H9 (cell line): ENCODE results near the gene OR10P1. TPM values are rescaled to one million over a fixed set of nuclear protein-coding genes. Genes with fewer than 3 reads are reported as not detected.

Experiments used
- DNase-seq: peaks from one replicate; pipeline ENCODE4 v3.0.0-alpha.2; 2017
- H2AFZ ChIP-seq: one replicate; pipeline ENCODE4 v1.6.1; 2013; ENCODE audit warnings: mild to moderate bottlenecking, low read length, control low read depth, moderate library complexity
- H2AK5ac ChIP-seq: 2 replicates; pipeline ENCODE4 v1.6.1; 2013; ENCODE audit warnings: low read length, control low read depth, mixed read lengths; ENCODE audit not compliant: insufficient read length
- H2BK120ac ChIP-seq: one replicate; pipeline ENCODE4 v1.6.1; 2013; ENCODE audit warnings: low read depth, mild to moderate bottlenecking, low read length, control low read depth, inconsistent platforms; ENCODE audit not compliant: poor library complexity, severe bottlenecking
- H2BK12ac ChIP-seq: 2 replicates; pipeline ENCODE4 v1.6.1; 2013; ENCODE audit warnings: low read length, control low read depth, mixed read lengths, low read depth; ENCODE audit not compliant: insufficient read length
- H2BK15ac ChIP-seq: 2 replicates; pipeline ENCODE4 v1.6.1; 2013; ENCODE audit warnings: low read depth, low read length, control low read depth
- H2BK20ac ChIP-seq: one replicate; pipeline ENCODE4 v1.6.1; 2013; ENCODE audit warnings: low read depth, mild to moderate bottlenecking, low read length, control low read depth, inconsistent platforms; ENCODE audit not compliant: poor library complexity, severe bottlenecking
- H2BK5ac ChIP-seq: 2 replicates; pipeline ENCODE4 v1.6.1; 2013; ENCODE audit warnings: low read length, control low read depth, mixed read lengths; ENCODE audit not compliant: insufficient read length
- H3K14ac ChIP-seq: 2 replicates; pipeline ENCODE4 v1.6.1; 2013; ENCODE audit warnings: low read length, control low read depth; ENCODE audit not compliant: insufficient read depth
- H3K18ac ChIP-seq: 2 replicates; pipeline ENCODE4 v1.6.1; 2013; ENCODE audit warnings: low read depth, mild to moderate bottlenecking, mixed read lengths, low read length, control low read depth; ENCODE audit not compliant: insufficient read length
- H3K23ac ChIP-seq: 2 replicates; pipeline ENCODE4 v1.6.1; 2013; ENCODE audit warnings: low read length, control low read depth, mixed read lengths, low read depth; ENCODE audit not compliant: insufficient read length
- H3K23me2 ChIP-seq: 2 replicates; pipeline ENCODE4 v1.6.1; 2013; ENCODE audit warnings: low read depth, mild to moderate bottlenecking, mixed read lengths, low read length, control low read depth; ENCODE audit not compliant: insufficient read length, poor library complexity, severe bottlenecking
- H3K27ac ChIP-seq: 2 replicates; pipeline ENCODE4 v1.5.1; 2013; ENCODE audit warnings: low read length, control low read depth, mixed read lengths, low read depth; ENCODE audit not compliant: insufficient read length
- H3K27me3 ChIP-seq: 2 replicates; pipeline ENCODE4 v1.6.1; 2013; ENCODE audit warnings: low read length, control low read depth, inconsistent platforms; ENCODE audit not compliant: insufficient read depth
- H3K4ac ChIP-seq: 2 replicates; pipeline ENCODE4 v1.6.1; 2013; ENCODE audit warnings: low read depth, mild to moderate bottlenecking, control low read depth, inconsistent platforms, low read length, moderate library complexity
- H3K4me1 ChIP-seq: 2 replicates; pipeline ENCODE4 v1.6.1; 2013; ENCODE audit warnings: low read length, control low read depth, inconsistent platforms; ENCODE audit not compliant: insufficient read depth
- H3K4me2 ChIP-seq: 2 replicates; pipeline ENCODE4 v1.6.1; 2013; ENCODE audit warnings: low read length, control low read depth, mixed read lengths; ENCODE audit not compliant: insufficient read length, insufficient read depth
- H3K56ac ChIP-seq: 2 replicates; pipeline ENCODE4 v1.6.1; 2013; ENCODE audit warnings: low read depth, mild to moderate bottlenecking, mixed read lengths, low read length, control low read depth; ENCODE audit not compliant: insufficient read length
- H3K79me1 ChIP-seq: 2 replicates; pipeline ENCODE4 v1.6.1; 2013; ENCODE audit warnings: low read depth, mild to moderate bottlenecking, moderate library complexity, low read length, control low read depth, inconsistent platforms; ENCODE audit not compliant: insufficient read depth, poor library complexity, severe bottlenecking
- H3K79me2 ChIP-seq: 2 replicates; pipeline ENCODE4 v1.6.1; 2013; ENCODE audit warnings: low read length, control low read depth, inconsistent platforms; ENCODE audit not compliant: insufficient read depth
- H3K9ac ChIP-seq: 2 replicates; pipeline ENCODE4 v1.6.1; 2013; ENCODE audit warnings: low read length, control low read depth, mixed read lengths; ENCODE audit not compliant: insufficient read length; ENCODE audit errors: extremely low read depth
- H3K9me3 ChIP-seq: one replicate; pipeline ENCODE4 v1.6.1; 2013; ENCODE audit warnings: low read depth, low read length, inconsistent platforms; ENCODE audit not compliant: control insufficient read depth
- H3T11ph ChIP-seq: one replicate; pipeline ENCODE4 v1.6.1; 2013; ENCODE audit warnings: mild to moderate bottlenecking, low read length, control low read depth, inconsistent platforms
- H4K20me1 ChIP-seq: one replicate; pipeline ENCODE4 v1.6.1; 2013; ENCODE audit not compliant: control insufficient read depth, insufficient read length, insufficient read depth
- H4K5ac ChIP-seq: 2 replicates; pipeline ENCODE4 v1.6.1; 2013; ENCODE audit warnings: low read depth, mild to moderate bottlenecking, mixed read lengths, low read length, control low read depth; ENCODE audit not compliant: insufficient read length
- H4K8ac ChIP-seq: replicated peaks from 2 replicates; pipeline ENCODE4 v1.6.1; 2013; ENCODE audit warnings: low read length, control low read depth, mixed read lengths, low read depth; ENCODE audit not compliant: insufficient read length
- H4K91ac ChIP-seq: 2 replicates; pipeline ENCODE4 v1.6.1; 2013; ENCODE audit warnings: low read depth, mild to moderate bottlenecking, moderate library complexity, mixed read lengths, low read length, control low read depth; ENCODE audit not compliant: insufficient read length
- H3K27ac Mint-ChIP-seq, 3 experiments: 2 replicates in 2 of 3; 3 replicates in 1 of 3; pipeline ENCODE4 v1.8.0; 2020 to 2021; ENCODE audit warnings: mixed read lengths in 3 of 3, mild to moderate bottlenecking in 1 of 3, moderate library complexity in 1 of 3
- H3K27me3 Mint-ChIP-seq: 2 replicates; pipeline ENCODE4 v1.8.0; 2021; ENCODE audit warnings: low read depth, mild to moderate bottlenecking, moderate library complexity, mixed read lengths
- H3K36me3 Mint-ChIP-seq, 3 experiments: 2 replicates in 2 of 3; 3 replicates in 1 of 3; pipeline ENCODE4 v1.8.0; 2020 to 2021; ENCODE audit warnings: low read depth in 3 of 3, mixed read lengths in 3 of 3; ENCODE audit not compliant: insufficient read depth in 1 of 3
- H3K4me1 Mint-ChIP-seq, 2 experiments: 2 replicates each; pipeline ENCODE4 v1.8.0; 2020; ENCODE audit warnings: mixed read lengths in 2 of 2
- H3K4me3 Mint-ChIP-seq, 2 experiments: 2 replicates in 1 of 2; 3 replicates in 1 of 2; pipeline ENCODE4 v1.8.0; 2020 to 2021; ENCODE audit warnings: mild to moderate bottlenecking in 2 of 2, mixed read lengths in 2 of 2, moderate library complexity in 1 of 2
- H3K9me3 Mint-ChIP-seq, 2 experiments: 2 replicates in 1 of 2; 3 replicates in 1 of 2; pipeline ENCODE4 v1.8.0; 2020; ENCODE audit warnings: mild to moderate bottlenecking in 2 of 2, mixed read lengths in 2 of 2, moderate library complexity in 1 of 2
- WGBS: extraction: QIAGEN DNeasy Blood & Tissue Kit; methylation state at CpG from one replicate; pipeline ENCODE4 v1.1.7; 2013; ENCODE audit warnings: missing lambda C conversion rate, low lambda C conversion rate, mixed read lengths; ENCODE audit not compliant: insufficient read length; ENCODE audit errors: extremely low coverage; 5-methylcytosine and 5-hydroxymethylcytosine counted together
- total RNA-seq: library from RNA; stranded (reverse); gene quantifications from 2 replicates; pipeline ENCODE4 v1.2.1, GENCODE V29; 2021
- TF ChIP-seq, protein P1 (sequence below): fragments of 200-600 bp; sonication (generic); conservative IDR thresholded peaks from 3 replicates; pipeline ENCODE4 v1.8.0; 2021; ENCODE audit warnings: antibody characterized with exemption, mild to moderate bottlenecking

OR10P1 gene
- total RNA-seq, 1 experiment from 2014 or later, result not detected

DNA sequence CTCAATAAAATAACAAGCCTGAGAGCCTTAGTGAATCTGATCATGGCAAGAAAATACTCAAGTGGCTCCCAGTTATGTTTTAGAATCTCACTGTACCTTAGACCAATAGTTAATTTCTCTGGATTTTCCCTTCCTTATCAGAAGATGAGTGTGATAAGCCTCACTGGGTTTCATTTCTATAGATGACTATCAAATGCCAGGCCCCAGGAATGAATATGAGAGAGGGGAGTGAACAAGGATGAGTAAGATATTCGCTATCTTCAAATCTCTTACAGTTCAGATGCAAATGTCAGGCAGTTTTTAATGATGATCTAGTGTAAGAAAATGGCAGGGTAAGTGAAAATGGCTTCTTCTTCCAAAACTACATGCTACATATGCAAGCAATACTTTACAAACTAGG, 26.1 kb upstream of the OR10P1 start:
- Histone ChIP-seq H3K27me3 (no peaks in the 10 kb centered on the region), H3K4me2 (no peak overlapping the region), H3K18ac (no peak overlapping the region), H3K4me1 (no peaks in the 10 kb centered on the region), H4K5ac (no peak overlapping the region), H3K23me2 (no peaks in the 10 kb centered on the region), H3K79me1 (no peaks in the 10 kb centered on the region), H2BK12ac (no peak overlapping the region), H3K14ac (no peak overlapping the region), H2AK5ac (no peak overlapping the region), H3T11ph (no peak overlapping the region), H2AFZ (no peak overlapping the region), H2BK15ac (no peak overlapping the region), H4K91ac (no peak overlapping the region), H3K4ac (no peak overlapping the region), H4K20me1 (no peaks in the 10 kb centered on the region), H2BK120ac (no peak overlapping the region), H2BK20ac (no peak overlapping the region), H3K23ac (no peak overlapping the region), H4K8ac (no peak overlapping the region), H3K79me2 (no peaks in the 10 kb centered on the region), H3K56ac (no peak overlapping the region), H3K9ac (no peak overlapping the region), H3K9me3 (peaks cover 7% of the 10 kb centered on the region), H2BK5ac (no peak overlapping the region), H3K27ac (no peak overlapping the region)
- no peak for DNase-seq
- H3K9me3 Mint-ChIP-seq, result peaks cover 10 to 12% of the 10 kb centered on the region in 2 experiments
- peaks cover 0 to 9% (median 5%) of the 10 kb centered on the region in 3 experiments; a peak in 3 of 7 replicates for H3K36me3 Mint-ChIP-seq
- WGBS, result no CpG with 5 or more reads among the region's 1 CpG
- TF ChIP-seq, protein P1, sequence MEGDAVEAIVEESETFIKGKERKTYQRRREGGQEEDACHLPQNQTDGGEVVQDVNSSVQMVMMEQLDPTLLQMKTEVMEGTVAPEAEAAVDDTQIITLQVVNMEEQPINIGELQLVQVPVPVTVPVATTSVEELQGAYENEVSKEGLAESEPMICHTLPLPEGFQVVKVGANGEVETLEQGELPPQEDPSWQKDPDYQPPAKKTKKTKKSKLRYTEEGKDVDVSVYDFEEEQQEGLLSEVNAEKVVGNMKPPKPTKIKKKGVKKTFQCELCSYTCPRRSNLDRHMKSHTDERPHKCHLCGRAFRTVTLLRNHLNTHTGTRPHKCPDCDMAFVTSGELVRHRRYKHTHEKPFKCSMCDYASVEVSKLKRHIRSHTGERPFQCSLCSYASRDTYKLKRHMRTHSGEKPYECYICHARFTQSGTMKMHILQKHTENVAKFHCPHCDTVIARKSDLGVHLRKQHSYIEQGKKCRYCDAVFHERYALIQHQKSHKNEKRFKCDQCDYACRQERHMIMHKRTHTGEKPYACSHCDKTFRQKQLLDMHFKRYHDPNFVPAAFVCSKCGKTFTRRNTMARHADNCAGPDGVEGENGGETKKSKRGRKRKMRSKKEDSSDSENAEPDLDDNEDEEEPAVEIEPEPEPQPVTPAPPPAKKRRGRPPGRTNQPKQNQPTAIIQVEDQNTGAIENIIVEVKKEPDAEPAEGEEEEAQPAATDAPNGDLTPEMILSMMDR, result no peak
- H3K4me1 Mint-ChIP-seq, result no peaks in the 10 kb centered on the region; a peak in 1 of 4 replicates
- H3K4me3 Mint-ChIP-seq, result no peak overlapping the region
- H3K27ac Mint-ChIP-seq, result no peak overlapping the region
- H3K27me3 Mint-ChIP-seq, result no peaks in the 10 kb centered on the region
